ENCODE measurements around the gene FOXO3.

Gene FOXO3

DNA sequence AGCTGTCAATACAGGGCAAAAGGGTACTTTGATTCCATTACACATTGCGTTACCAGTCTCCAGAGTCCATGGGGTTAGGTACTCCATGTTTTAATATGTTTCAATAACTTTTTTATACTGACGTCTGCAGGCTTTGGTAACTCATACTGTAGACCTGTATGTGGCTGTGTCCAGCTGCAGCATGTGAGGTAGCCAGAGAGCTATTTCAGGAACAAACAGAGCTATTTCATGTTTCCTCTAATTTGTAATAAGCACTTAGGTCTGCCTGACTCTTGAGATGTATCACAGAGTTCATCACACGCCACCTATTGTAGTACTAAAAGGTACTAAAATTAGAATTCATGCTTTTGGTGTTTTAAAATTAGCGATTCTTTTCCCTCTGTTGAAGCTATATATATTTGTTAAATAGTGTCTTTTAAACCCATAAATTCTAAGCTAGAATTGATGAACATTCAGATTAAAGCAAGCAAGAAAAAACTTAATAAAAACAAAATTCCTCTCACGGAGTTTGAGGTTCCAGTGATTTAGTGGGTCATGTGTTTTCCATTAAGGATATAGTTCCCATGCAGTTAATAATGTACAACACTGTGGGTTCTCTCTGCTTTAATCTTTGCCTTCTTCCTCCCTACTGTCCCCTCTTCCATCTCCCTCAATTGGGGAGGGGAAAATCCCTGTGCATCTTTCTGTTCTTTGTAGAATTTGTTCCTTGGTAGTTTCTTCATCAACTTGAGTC, 37.0 kb downstream of the FOXO3 start:
- DNase-seq (ENCODE audit: low spot score) = no peak

DNA sequence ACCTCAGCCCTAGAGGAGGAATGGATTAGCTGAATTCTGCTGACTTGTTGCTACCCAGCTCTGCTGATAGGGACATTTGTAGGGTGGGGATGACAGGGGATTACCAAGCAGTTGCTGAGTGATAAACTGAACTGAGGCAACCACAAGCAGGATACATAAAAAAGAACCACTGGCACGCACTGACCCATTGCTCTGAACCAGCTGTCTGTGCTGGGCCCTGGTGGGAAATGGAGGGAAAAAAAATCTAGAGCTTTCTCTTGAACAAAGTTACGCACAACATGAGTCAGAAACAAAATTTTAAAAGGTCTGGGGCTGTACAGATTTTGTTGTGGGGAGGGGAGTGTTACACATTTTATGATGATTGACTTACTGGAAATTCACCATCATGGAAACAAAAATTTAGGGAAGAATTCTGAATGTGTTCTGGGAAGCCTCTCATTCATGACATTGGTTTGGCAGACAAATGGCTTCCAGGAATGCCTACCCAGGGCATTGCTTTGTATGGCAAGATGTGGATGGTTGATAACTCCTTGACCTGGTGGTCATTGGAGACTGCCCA, 37.7 kb downstream of the FOXO3 start:
- no peak for DNase-seq (ENCODE audit: low spot score)

DNA sequence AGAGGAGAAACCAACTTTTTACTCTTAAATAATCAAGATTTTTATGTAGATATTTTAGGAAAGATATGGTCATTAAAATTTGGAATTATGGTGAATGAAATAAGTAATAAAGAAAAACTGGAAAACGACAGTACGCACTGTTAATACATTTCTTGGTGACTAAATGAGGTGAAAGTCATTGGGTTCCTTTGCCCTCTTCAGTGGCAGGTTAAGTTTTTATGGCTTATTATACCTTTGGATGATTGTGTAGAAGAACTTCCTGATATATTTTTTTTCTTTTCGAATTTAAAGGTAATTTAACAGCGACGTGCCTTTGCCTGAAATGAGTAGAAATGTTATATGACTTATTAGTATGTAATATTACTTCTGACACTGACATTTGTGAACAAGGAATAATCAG, 43.4 kb downstream of the FOXO3 start:
- DNase-seq (ENCODE audit: low spot score) = no peak

DNA sequence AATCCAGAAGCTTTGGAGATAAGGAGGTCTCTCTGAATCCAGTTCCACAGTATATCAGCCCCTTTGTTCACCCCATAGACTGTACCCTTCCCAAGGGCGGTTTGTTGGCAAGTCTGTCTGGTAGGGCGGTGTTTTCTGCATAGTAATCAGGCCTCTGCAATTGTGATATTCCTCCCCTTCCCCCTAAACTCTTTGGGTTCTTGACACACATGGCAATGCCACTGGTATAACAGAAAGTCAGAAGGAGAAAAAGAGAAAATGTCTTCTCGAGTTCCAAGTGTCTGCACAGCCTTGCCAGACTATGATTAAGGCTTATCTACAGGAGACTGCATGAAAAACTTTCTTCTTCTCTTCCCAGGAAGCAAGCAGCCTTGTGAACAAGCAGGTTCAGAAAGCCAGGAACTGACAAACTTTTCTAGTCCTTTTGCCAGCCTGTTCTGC, 45.6 kb downstream of the FOXO3 start:
- DNase-seq (ENCODE audit: low spot score) = no peak

DNA sequence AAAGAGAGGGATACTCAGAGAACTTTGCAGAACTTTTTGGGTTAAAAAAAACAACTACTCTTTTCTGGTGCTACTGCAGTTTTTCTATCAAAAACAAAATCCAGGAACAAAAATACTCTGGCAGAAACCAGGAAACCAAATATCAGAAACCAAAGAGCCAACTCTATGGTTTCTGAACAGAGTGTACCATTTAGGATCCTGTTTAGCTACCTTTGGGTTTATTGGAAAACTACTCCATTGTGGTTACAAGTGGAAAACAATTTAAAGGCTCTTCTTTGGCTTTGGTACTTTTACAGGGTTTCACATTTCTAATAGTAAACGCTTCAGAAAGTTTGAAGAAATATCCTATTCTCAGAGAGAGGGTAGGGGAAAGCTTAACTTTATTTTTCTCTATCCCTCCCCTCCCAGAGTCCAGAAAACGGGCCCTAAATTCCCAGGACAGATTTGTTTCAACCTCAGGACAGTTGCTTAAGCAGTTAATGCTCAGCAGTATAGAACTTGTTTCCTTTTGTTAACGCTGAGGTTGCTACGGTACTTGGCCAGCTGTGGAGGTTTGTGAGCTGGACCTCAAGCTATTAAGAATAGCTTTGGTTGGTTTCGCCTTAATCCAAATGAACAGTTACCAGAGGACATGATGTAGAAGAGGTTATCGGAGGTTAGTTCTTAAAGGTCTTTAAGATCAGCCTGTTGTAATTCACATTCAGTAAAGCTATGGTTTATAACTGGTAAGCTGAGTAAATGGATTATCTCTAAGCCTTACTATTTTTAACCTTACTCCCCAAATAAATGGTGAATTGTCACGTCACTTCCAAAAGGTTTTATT, 47.9 kb downstream of the FOXO3 start:
- DNase-seq (ENCODE audit: low spot score) = no peak

DNA sequence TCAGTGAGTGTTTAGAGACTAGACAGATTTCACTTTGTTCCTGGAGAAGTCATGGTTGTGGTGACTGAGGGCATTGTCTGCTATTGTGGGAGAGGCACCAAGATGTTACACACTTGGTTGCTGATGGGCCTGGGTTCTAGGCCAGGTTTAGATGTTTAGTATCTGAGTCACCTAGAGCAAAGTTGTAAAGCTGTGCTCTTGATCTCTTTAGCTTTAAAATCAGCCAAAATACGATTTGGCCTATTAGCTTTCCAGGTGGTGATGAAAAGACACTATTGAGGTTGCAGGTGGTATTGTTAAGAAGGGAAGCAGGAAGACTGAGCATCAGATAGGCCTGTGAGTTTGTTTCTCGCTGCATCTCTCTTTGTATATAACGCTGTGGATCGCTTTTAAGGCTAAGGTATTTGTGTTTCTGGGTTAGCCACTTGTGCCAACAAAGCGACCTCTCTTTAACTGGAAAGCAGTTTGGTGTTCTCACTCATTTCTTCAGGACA, 48.6 kb downstream of the FOXO3 start:
- DNase-seq (ENCODE audit: low spot score) = no peak

DNA sequence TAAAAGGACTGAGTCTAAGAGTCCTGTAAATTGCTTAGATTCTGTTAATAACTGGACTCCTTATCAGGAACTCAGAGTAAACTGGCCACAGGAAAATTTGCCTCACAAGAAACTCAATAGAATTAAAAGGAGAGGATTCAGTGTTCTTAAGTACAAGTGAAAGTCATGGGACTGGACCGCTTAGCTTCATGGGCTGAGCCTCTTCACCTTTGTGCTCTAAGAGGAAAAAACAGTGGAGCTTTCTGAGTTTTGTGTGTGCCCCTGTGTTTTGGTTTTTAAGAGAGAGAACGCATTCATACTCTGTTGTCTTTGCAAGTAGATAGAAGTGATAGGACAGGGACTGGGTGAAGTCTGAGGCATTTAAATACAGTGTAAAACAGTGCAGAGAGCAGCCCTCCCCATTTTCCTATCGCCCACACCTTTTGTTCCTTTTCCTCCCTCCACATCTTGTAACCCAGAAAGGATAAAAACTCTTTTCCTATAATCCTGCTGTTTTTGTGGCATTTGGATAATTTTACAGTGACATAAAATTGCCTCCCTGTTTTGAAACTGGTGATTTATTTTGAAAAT, 49.6 kb downstream of the FOXO3 start:
- no peak for DNase-seq (ENCODE audit: low spot score)

DNA sequence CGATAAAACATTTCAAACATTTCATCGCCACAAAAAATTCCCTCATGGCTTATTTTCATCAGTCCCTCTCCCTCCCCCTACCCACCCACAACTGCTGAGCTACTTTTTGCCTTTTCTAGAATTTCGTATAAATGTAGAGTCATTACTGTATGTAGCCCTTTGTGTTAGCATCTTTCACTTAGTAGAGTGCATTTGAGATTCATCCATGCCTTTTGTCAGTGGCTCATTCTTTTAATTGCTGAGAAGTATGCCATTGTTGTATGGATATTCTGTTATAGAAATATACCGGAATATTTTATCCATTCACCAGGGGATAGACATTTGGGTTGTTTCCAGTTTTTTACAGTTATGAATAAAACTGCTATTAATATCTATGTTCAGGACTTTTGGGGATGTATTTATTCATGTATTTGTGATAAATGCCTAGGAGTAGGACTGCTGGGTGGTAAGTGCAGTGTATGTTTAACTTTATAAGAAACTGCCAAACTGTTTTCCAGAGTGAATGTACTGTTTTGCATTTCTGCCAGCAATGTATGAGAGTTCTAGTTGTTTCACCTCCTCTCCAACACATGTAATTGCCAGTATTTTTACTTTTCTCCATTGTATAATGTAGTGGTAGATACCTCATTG, 50.4 kb downstream of the FOXO3 start:
- DNase-seq (ENCODE audit: low spot score) = no peak

DNA sequence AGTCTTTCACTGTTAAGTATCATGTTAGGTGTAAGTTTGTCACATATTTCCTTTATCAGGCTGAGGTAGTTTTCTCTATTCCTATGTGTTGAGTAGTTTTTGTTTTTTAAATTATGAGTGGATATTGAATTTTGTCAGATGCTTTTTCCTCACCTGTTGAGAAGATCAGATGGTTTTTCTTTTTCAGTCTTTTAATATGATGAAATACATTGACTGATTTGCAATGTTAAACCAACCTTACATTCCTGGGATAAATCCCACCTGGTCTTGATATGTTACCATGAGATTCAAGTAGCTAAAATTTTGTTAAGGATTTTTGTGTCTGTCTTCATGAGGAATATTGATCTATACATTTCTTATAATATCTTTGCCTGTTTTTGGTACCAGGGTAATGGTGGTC, 52.1 kb downstream of the FOXO3 start:
- no peak for DNase-seq (ENCODE audit: low spot score)

DNA sequence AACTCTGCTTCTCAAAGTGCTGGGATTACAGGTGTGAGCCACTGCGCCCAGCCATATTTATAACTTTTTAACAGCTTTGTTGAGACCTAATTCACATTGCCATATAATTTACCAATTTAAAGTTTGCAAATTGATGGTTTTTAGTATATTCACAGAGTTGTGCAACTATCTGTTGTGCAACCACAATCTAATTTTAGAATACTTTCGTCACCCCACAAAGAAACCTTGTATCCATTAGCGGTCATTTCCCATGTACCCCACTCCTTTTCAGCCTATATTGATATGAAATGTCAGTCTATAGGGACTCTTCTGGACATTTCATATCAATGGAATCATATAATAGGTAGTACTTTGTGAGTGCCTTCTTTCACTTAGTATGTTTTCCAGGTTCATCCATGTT, 55.8 kb downstream of the FOXO3 start:
- no peak for DNase-seq (ENCODE audit: low spot score)

DNA sequence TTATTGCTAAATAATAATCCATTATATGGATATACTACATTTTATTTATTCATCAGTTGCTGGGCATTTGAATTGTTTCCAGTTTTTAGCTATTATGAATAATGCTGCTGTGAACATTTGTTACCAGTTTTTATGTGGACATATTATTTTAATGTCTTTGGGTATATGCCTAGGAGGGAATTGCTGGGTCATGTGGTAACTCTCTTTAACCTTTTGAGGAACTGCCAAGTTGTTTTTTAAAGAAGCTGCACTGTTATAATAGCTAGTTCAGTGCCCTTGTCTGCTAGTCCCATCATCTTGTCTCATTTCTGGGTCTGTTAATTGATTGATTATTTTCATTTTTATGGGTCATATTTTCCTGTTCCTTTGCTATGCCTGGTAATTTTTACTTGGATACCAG, 56.3 kb downstream of the FOXO3 start:
- DNase-seq (ENCODE audit: low spot score) = no peak

DNA sequence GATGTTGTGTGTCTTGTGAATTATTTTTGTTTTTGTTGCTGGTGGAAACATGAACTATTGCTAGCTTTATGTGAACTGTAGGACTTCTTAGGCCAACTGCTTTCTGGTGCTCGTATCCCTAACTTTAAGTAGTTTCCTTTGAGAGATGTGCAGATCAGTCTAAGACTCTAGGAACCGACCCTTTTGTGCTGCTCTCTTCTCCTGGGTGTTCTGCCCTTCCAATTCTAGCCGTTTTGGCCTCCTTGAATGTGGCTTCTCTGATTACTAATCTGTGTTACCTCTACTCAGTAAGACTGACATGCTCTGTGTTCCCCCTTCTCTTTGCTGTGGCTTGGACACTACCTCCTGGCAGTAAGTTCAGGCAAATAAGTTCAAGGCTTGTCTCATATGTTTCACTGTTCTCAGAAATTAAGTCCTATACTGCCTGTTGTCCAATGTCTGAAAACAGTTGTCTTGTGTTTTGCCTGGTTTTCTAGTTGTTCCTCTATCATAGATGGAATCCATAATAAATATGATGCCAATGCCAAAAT, 58.0 kb downstream of the FOXO3 start:
- DNase-seq (ENCODE audit: low spot score) = no peak

DNA sequence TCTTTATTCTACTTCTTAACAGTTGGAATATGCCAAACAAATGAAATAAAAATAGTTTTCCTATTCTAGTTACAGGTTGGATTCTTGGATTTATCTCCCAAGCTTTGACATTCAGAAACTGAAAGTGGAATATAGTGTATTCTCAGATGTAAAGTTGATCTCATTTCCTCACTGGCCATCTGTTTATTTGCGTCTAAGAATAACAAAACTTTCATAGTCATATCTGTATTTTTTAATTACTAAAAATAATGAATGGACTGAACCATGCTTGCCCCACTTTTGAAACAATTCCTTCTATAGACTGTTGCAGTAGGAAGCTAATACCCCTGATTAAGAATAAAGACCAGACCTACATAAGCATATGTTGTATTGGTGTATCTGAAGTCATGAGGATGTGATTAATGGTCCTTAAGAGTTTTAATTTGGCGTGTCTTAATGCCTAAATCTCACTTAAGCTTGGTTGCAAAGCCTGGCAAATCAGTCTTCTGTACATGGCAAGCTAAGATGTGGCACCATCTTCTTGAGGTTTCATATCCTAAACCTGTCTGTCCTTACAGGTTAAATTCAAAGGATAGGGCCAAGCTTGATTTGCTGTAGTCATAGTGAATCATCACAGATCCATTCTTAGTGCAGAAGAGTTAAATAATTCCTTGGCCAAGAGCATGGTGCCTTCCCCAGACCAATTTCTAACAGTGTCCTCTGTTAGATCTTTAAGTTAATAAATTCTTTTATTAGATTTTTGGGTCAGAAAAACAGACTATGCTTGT, 58.9 kb downstream of the FOXO3 start:
- DNase-seq (ENCODE audit: low spot score) = no peak

DNA sequence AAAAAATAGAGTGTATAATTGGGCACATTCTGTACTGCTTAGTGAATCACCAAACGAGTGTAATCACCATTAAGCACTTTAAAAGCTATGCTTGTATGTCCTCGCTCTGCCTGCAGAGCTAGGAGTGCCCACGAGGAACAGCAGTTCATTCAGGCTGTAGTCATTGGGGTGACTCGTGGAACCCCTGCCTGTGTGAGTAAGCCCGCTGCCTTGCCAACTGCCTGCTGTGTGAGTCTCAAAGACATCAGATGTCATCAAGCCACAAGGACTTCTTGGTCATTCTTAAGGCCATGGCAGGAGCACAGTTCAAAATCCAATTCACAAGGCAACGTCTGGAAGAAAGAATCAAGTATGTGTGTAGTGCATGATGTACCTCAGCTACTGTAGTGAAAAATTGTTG, 60.4 kb downstream of the FOXO3 start:
- DNase-seq (ENCODE audit: low spot score) = peak; percentile 16

DNA sequence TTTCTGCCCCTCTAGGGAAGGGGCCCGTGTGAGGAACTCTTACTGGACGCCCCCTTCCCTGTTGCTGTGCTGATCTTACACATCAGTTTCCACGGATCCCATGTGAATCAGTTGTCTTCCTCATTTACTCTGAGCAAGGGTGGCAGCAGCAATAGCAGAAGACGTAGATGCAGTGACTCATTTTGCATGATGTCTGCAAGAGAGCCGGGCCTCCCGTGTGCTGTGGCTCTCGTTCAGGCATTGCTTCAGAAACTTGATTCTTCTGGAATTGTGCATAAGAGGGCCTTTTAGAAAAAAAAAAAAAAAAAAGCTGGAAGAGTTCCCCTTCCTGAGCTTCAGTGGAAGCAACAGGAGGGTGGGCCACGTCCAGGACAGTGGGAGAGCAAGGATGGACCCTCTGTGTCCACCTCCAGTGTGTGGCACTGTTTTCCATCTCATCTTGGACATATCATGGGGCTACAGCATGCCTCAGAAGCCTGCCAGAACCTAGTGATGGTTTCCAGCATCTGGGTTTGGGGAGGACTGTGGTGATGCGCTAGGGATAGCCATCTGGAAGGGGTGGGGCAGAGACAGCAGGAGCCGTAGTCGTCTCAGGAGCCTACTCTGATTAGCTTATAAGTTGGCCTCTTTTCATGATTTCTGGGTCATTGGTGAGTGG, 62.1 kb downstream of the FOXO3 start:
- no peak for DNase-seq (ENCODE audit: low spot score)

DNA sequence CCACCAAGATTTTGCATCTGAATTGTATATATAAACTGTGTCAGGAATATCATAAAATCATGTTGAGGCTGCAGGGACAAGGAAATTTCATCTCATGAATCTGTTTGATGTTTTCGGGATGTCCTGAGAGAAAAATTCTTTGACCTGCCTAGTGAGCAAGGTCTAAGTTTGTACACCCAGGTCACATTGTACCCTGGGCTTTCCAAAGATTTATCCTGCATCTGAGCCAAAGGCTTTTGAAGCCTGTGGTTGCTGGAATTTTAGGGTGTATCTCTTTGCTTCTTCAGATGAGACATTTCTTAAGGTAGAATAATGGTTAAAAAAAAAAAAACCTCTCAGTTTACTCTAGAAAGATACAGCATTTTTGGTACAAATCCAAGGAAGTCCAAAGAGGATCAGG, 63.3 kb downstream of the FOXO3 start:
- no peak for DNase-seq (ENCODE audit: low spot score)

DNA sequence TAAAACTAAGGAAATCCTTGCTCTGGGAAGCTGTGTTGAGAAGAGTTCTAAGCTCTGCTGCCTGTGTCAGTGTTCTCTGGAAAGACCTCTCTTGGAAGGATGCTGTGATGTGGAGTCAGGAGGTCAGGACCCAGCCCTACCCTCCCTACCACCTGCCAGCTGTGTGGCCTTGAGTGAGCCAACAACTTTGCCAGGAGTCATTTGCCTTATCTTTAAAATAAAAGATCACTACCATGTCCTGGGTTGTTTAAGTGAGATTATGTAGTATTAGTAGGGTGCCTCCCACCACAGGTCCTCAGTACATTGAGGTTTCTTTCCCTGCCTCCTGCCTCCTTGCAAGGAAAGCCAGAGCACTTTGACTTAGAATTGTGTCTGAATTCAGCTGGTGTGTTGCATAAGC, 64.9 kb downstream of the FOXO3 start:
- no peak for DNase-seq (ENCODE audit: low spot score)

DNA sequence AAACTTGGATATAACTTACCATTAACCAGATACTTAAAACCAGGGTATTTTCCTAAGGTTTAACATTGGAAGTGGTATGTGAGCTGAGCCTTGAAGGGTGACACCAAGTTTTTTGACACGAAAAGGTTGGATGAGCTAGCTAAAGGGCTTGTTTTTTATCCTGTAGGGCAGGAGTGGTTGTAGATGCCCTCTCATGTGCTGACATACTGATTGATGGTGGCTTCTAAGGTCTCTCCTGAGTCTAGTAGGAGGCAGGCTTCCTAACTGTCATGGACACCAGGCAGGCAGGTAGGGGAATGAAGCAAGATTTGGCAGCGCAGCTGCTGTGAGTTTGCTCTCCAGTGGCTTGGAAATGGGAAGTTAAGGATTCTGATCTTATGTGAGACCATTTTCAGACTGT, 66.1 kb downstream of the FOXO3 start:
- no peak for DNase-seq (ENCODE audit: low spot score)

DNA sequence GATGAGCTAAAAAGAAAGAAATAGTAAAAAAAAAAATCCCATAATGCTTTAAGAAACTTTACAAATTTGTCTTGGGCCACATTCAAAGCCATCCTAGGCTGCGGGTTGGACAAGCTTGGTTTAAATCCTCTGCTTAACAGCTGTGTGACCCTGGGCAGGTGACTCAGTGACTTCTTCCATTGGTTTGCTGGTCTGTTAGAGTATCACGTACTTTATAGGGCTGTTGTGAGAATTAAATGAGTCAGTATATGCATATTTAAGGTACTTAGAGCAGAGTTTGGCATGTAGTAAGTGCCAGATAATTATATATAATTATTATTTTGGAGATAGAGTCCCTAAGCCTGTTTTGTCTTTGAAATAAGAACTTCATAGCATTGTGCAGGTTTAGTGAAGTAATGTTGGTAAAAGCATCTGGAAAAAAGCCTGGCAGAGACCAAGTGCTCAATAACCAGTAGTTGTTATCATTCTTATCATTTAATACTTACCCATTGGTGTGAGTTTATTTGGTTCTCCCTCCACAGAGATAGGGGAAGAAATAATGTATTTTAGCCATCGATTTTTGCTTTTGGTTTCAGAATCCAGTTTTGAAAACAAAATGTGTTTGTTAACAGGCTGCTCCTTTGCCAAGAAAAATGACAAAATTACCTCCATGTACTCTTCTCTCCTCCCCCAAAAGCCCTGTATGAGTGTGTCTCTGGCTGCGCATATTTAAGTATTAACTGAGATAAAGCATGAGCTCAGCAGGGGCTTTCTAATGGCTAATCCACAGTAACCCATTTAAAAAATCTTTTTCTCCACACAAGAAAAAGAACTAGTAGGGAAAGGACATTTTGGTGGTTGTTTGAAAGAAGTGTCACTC, 67.2 kb downstream of the FOXO3 start:
- no peak for DNase-seq (ENCODE audit: low spot score)
